HCT116 (cell line): ENCODE results near the gene MYO10.

ENCODE experiments used
- CEBPB ChIP-seq: IDR thresholded peaks from 2 replicates; pipeline ENCODE4 v1.6.1; 2012; ENCODE audit warnings: low read depth
- EGR1 ChIP-seq: IDR thresholded peaks from 2 replicates; pipeline ENCODE4 v1.6.1; 2012; ENCODE audit warnings: low read depth
- ELF1 ChIP-seq: IDR thresholded peaks from 2 replicates; pipeline ENCODE4 v1.6.1; 2012; ENCODE audit warnings: low read depth, borderline replicate concordance
- EZH2 ChIP-seq: fragments of 200-600 bp; sonication (generic); IDR thresholded peaks from 2 replicates; pipeline ENCODE4 v1.6.1; 2017; ENCODE audit warnings: antibody characterized with exemption, mixed run types
- JUND ChIP-seq: IDR thresholded peaks from 2 replicates; pipeline ENCODE4 v1.6.1; 2012
- POLR2A ChIP-seq: IDR thresholded peaks from 2 replicates; pipeline ENCODE4 v1.7.0; 2011; ENCODE audit warnings: borderline replicate concordance; ENCODE audit not compliant: insufficient read depth, insufficient read length; ENCODE audit errors: extremely low read depth
- RAD21 ChIP-seq: IDR thresholded peaks from 2 replicates; pipeline ENCODE4 v1.6.1; 2012; ENCODE audit warnings: low read depth, mild to moderate bottlenecking
- SIN3A ChIP-seq: IDR thresholded peaks from 2 replicates; pipeline ENCODE4 v1.6.1; 2012; ENCODE audit warnings: low read depth
- SRF ChIP-seq: IDR thresholded peaks from 2 replicates; pipeline ENCODE4 v1.6.1; 2012; ENCODE audit warnings: low read depth
- ZBTB33 ChIP-seq: IDR thresholded peaks from 2 replicates; pipeline ENCODE4 v1.6.1; 2011; ENCODE audit warnings: mild to moderate bottlenecking, low read length, moderate library complexity; ENCODE audit not compliant: insufficient replicate concordance; ENCODE audit errors: extremely low read depth
- TF ChIP-seq, protein P1 (sequence below), 3 experiments: fragments of 200-600 bp in 1 of 3; sonication (generic) in 1 of 3; IDR thresholded peaks in 2 of 3; conservative IDR thresholded peaks in 1 of 3; 2 replicates each; pipeline ENCODE4 v1.5.1; 2012 to 2017; ENCODE audit warnings: low read depth in 2 of 3, low read length in 2 of 3, antibody characterized with exemption in 1 of 3, borderline replicate concordance in 1 of 3, control low read depth in 1 of 3, mild to moderate bottlenecking in 1 of 3, mixed read lengths in 1 of 3, mixed run types in 1 of 3, moderate library complexity in 1 of 3; ENCODE audit not compliant: insufficient read depth in 1 of 3

- TF ChIP-seq EGR1 (no peak), POLR2A (no peak), RAD21 (no peak), ELF1 (no peak), JUND (no peak), SRF (no peak), ZBTB33 (no peak), EZH2 (no peak), CEBPB (no peak), SIN3A (no peak)
- TF ChIP-seq, protein P1, sequence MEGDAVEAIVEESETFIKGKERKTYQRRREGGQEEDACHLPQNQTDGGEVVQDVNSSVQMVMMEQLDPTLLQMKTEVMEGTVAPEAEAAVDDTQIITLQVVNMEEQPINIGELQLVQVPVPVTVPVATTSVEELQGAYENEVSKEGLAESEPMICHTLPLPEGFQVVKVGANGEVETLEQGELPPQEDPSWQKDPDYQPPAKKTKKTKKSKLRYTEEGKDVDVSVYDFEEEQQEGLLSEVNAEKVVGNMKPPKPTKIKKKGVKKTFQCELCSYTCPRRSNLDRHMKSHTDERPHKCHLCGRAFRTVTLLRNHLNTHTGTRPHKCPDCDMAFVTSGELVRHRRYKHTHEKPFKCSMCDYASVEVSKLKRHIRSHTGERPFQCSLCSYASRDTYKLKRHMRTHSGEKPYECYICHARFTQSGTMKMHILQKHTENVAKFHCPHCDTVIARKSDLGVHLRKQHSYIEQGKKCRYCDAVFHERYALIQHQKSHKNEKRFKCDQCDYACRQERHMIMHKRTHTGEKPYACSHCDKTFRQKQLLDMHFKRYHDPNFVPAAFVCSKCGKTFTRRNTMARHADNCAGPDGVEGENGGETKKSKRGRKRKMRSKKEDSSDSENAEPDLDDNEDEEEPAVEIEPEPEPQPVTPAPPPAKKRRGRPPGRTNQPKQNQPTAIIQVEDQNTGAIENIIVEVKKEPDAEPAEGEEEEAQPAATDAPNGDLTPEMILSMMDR (IDR thresholded peaks at IDR 0.05 in 2 of 3, conservative IDR thresholded peaks at IDR 0.05 in 1 of 3; ENCODE audit: borderline replicate concordance in 1 of 3, insufficient read depth in 1 of 3, low read depth in 2 of 3, low read length in 2 of 3), result no peak
Measured at GRCh38 chr5:16883806-16884205, 52.3 kb downstream of the MYO10 start.
